RKO (cell line): Measurements from ENCODE around the gene CLTCL1.

Experiments
- DNase-seq: peaks from one replicate; pipeline ENCODE4 v3.0.0-alpha.2; 2016; ENCODE audit warnings: low spot score

Gene CLTCL1

DNA sequence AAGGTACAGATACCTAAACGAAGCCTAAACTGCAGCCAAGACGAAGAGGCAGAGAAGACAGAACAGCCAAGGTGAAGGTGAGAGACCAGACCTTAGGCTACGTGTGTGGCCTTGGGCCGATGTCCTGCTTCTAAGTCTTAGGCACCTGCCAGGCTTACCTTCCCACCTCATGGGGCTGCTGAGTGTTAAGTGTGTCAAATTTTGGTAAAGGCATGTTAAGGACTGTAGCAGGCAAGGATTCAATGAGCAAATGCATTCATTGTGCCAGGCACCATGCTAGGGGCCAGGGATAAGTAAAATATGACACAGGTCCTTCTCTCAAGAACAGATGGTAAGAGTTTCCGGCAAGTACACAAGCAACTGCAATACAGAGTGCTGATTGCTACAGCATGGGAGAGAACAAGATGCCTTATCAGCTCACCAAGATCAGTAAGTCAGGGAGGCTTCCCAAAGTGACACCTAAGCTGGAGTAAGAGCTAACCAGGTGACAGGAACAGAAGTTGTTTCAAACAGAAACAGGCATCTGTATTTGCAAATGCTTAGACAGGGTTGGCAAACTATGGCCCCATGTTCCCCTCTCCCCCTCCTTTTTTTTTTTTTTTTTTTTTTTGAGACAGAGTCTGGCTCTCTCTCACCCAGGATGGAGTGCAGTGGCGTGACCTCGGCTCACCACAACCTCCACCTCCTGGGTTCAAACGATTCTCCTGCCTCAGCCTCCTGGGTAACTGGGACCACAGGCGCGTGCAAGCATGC lies 46.7 kb downstream of the CLTCL1 start:
- no peak for DNase-seq

- no peak for DNase-seq
Measured at GRCh38 chr22:19242699-19243098, 48.8 kb downstream of the CLTCL1 start.

- DNase-seq = no peak
Measured at GRCh38 chr22:19241593-19241906, 50.0 kb downstream of the CLTCL1 start.

GRCh38 chr22:19240813-19241592 lies 50.5 kb downstream of the CLTCL1 start:
- DNase-seq = no peak

GRCh38 chr22:19239464-19239863 lies 52.1 kb downstream of the CLTCL1 start:
- DNase-seq = no peak

- no peak for DNase-seq
Measured at GRCh38 chr22:19238900-19239299, 52.6 kb downstream of the CLTCL1 start.

DNA sequence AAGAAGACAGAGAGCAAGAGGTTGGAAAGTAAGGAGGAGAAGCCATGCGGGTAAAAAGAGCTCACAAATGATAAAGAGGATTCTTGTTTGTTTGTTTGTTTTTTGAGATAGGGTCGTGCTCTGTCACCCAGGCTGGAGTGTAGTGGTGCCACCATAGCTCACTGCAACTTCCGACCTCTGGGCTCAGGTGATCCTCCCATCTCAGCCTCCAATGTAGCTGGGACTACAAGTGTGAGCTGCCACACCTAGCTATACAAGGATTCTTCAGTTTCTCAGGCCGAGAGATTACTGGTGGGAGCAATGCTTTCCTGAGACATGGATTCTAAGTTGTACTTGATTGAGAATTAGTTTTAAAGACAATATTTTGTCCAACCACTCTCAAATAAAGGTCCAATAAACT lies 55.6 kb downstream of the CLTCL1 start:
- DNase-seq = no peak

GRCh38 chr22:19234126-19234896 lies 57.2 kb downstream of the CLTCL1 start:
- DNase-seq = no peak

- DNase-seq = no peak
Measured at GRCh38 chr22:19233189-19233661, 58.3 kb downstream of the CLTCL1 start.

DNA sequence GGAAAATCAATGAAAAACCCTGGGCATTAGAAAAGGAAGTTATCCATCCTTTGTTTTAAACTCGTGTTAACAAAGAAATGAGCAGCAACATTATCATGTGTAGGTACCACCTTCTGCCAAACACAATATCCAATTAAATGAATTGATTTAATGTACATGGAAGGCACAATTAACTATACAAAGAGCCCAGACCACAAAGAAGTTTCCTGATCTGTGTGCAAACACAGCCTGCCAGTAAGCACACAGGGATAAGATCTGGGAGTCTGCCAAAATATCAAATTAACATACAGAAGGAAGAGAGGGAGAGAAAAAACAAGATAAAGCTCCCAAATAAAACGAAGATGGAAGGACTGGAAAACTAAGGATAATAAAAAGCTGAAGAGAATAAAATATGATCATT lies 58.9 kb downstream of the CLTCL1 start:
- DNase-seq = no peak

GRCh38 chr22:19231986-19232385 lies 59.5 kb downstream of the CLTCL1 start:
- DNase-seq = no peak

GRCh38 chr22:19229600-19229999 lies 61.9 kb downstream of the CLTCL1 start:
- DNase-seq = no peak

GRCh38 chr22:19228179-19228578 lies 63.3 kb downstream of the CLTCL1 start:
- DNase-seq = no peak

DNA sequence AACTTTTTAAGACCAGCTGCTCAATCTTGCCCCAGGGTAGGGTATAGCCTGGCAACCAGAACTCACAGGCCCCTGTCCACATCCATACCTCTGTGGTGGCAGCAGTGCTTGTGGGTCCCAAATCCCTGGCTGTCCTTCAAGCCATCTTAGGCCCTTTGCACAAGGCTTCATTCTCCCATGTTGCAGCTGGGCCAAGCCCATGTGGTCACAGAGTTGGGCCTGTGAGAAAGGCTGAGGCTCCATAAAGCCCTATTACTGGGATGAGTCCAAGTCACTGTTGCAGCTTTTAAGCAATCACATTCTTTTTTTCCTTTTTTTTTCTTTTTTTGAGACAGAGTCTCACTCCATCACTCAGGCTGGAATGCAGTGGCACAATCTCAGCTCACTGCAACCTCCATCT lies 65.1 kb downstream of the CLTCL1 start:
- DNase-seq = no peak

GRCh38 chr22:19225560-19225959 lies 66.0 kb downstream of the CLTCL1 start:
- no peak for DNase-seq

DNA sequence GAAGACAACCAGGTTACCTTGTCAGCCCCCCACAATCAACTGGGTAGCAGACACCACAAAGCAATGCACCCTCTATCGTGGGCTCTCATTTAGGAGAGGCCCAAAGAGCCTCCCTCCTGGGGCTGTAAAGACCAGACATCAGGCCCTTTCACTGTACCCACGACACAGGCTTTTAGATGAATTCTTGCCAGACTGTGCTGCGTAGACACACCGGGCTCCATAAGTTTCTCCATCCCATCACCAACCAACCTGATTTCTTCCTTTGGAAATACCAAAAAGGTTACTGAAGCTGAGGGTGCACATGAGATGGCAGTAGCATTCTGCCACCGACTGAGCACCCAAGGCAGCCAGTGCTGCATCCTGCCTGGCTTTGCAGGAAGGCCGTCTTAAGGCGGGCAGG lies 66.5 kb downstream of the CLTCL1 start:
- no peak for DNase-seq

GRCh38 chr22:19224557-19224956 lies 67.0 kb downstream of the CLTCL1 start:
- no peak for DNase-seq

DNA sequence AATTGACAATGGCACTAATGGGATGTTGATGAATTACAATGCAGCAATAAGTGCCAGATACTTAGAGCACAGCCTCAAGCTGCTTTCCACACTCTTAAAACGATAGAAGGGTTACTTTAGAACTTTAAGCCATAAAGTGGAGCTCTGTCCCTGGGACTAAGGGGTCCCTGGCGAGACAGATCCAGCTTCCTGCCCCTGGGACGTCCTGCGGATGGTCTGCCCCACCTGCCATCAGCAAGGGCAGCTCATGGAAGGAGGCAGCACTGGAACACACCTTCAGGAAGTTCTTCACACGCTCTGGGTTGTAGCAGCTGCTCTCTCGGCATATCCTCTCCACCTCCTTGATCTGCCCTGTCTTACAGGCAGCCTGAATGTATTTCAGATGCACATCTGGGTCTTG lies 67.9 kb downstream of the CLTCL1 start:
- DNase-seq = no peak

- no peak for DNase-seq
Measured at GRCh38 chr22:19223110-19223509, 68.4 kb downstream of the CLTCL1 start.

- DNase-seq = no peak
Measured at GRCh38 chr22:19222242-19223005, 69.1 kb downstream of the CLTCL1 start.

GRCh38 chr22:19220867-19221266 lies 70.7 kb downstream of the CLTCL1 start:
- no peak for DNase-seq
